Lung (tissue), 12 donors: Measurements from ENCODE around the gene USP53. TPM values are rescaled to one million over a fixed set of nuclear protein-coding genes. Genes with fewer than 3 reads are reported as not detected.

Experiments used
- ATAC-seq: fragments of 200-7000 bp; cut with Tn5 transposase; one replicate; pipeline ENCODE4 v1.9.1; 2020; ENCODE audit warnings: moderate number of reproducible peaks; ENCODE audit not compliant: insufficient read depth, low FRiP score
- DNase-seq, 3 donors: peaks; one replicate each; pipeline ENCODE4 v3.0.0-alpha.2; 2013 to 2017
- H3K27ac ChIP-seq, 2 donors: one replicate each; pipeline ENCODE4 v1.5.1; 2013; ENCODE audit warnings: mild to moderate bottlenecking in 2 of 2, moderate library complexity in 2 of 2, control low read depth in 1 of 2, inconsistent platforms in 1 of 2, low read depth in 1 of 2, low read length in 1 of 2
- H3K27me3 ChIP-seq, 3 donors: one replicate each; pipeline ENCODE4 v1.5.1; 2013; ENCODE audit warnings: low read length in 2 of 3; ENCODE audit not compliant: control insufficient read depth in 3 of 3, insufficient read depth in 3 of 3
- H3K36me3 ChIP-seq, 4 donors: one replicate each; pipeline ENCODE4 v1.5.1; 2013; ENCODE audit warnings: low read length in 4 of 4, mild to moderate bottlenecking in 1 of 4, moderate library complexity in 1 of 4; ENCODE audit not compliant: control insufficient read depth in 4 of 4, insufficient read depth in 4 of 4
- H3K4me1 ChIP-seq, 5 donors: one replicate each; pipeline ENCODE4 v1.5.1; 2013; ENCODE audit warnings: low read length in 5 of 5, mild to moderate bottlenecking in 2 of 5, moderate library complexity in 1 of 5; ENCODE audit not compliant: control insufficient read depth in 5 of 5, insufficient read depth in 5 of 5
- H3K4me3 ChIP-seq: one replicate; pipeline ENCODE4 v1.5.1; 2013; ENCODE audit warnings: mild to moderate bottlenecking, control low read depth, moderate library complexity
- H3K9ac ChIP-seq, 2 donors: one replicate each; pipeline ENCODE4 v1.5.1; 2013; ENCODE audit warnings: low read length in 2 of 2, control low read depth in 1 of 2; ENCODE audit not compliant: insufficient read depth in 1 of 2
- H3K9me3 ChIP-seq, 4 donors: one replicate each; pipeline ENCODE4 v1.5.1; 2013; ENCODE audit warnings: low read length in 3 of 4, mild to moderate bottlenecking in 1 of 4, moderate library complexity in 1 of 4; ENCODE audit not compliant: control insufficient read depth in 4 of 4, insufficient read depth in 3 of 4
- CTCF ChIP-seq: IDR thresholded peaks from 2 replicates; pipeline ENCODE4 v1.5.1; 2012; ENCODE audit warnings: mild to moderate bottlenecking; ENCODE audit errors: control extremely low read depth, extremely low read depth
- WGBS, 2 donors: extraction: QIAGEN DNeasy Blood & Tissue Kit; methylation state at CpG; one replicate each; pipeline ENCODE4 v1.1.7; 2013; 5-methylcytosine and 5-hydroxymethylcytosine counted together
- polyA plus RNA-seq, 2 donors: library from polyadenylated mRNA; stranded (reverse); fragments of 200-250 nt; gene quantifications; one replicate each; pipeline ENCODE4 v1.2.1, GENCODE V29; 2013
- total RNA-seq, 2 donors: library from RNA; depleted of rRNA in 1 of 2; stranded (reverse); fragments of >200 nt in 1 of 2; gene quantifications; one replicate each; pipeline ENCODE4 v1.2.1, GENCODE V29; 2014 to 2021
- donor health status: control.
- donor health status: control.
- donor health status: Bipolar disorder and iron deficiency.
- donor health status: healthy.
- donor health status: DM: yes; HTN: yes; CAD: no.

Gene USP53
- total and polyA plus RNA-seq, 4 donors, result 13.0 to 54.6 (median 26.3) TPM

DNA sequence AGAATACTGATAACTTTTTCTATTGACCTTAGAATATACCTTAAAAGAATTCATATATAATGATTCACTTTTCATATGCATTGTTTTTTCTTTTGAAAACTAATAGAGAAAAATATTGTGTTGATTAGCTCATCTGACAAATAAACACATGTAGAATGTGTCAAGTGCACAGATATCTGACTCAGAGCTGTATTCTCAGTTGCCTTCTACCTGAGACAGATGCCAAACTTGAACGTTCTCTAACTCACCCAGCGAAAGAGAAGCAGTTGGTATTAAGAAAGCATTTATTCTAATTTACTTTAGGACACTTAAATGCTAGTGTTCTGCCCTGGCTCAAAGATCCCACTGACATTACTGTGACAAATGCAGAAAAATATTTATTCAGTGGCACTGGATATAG lies 28.1 kb downstream of the USP53 start:
- TF ChIP-seq CTCF, result no peak
- H3K27ac ChIP-seq, result no peak overlapping the region
- DNase-seq (no peak), ATAC-seq (no peak)
- peaks cover 0 to 9% (median 5%) of the 10 kb centered on the region in 4 donors for H3K36me3 ChIP-seq
- 92 to 93% methylated on average over 2 of the region's 2 CpGs for WGBS, 2 donors
- peaks cover 0 to 12% (median 5%) of the 10 kb centered on the region in 5 donors for H3K4me1 ChIP-seq
- H3K9me3 ChIP-seq, result no peaks in the 10 kb centered on the region
- H3K27me3 ChIP-seq, result no peaks in the 10 kb centered on the region
- no peak overlapping the region for H3K9ac ChIP-seq
- H3K4me3 ChIP-seq, result no peak overlapping the region

DNA sequence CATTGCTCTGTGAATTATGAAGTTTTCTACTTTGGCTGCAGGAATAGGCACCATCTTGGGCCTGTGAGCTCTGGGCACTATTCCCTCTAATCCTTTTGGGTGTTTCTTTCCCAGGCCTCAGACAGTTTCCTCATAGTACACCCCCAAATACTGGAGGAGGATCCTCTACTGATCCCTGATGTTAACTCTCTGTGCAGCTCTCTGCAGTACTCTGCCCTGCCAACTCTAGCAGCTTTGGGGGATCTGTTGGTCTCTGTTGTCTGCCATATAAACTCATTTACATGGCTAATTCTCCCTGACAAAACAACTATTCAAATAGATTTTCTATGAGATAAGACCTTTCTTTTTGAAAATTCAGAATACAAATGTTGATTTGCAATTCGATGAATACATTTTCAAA lies 29.9 kb downstream of the USP53 start:
- H3K27me3 ChIP-seq, result no peaks in the 10 kb centered on the region
- no peak overlapping the region for H3K9ac ChIP-seq
- DNase-seq (no peak), ATAC-seq (no peak)
- H3K36me3 ChIP-seq, result peaks cover 0 to 7% (median 3%) of the 10 kb centered on the region in 4 donors
- no peak for TF ChIP-seq CTCF
- no peaks in the 10 kb centered on the region for H3K9me3 ChIP-seq
- no peak overlapping the region for H3K27ac ChIP-seq
- H3K4me3 ChIP-seq, result no peak overlapping the region
- WGBS, 2 donors, result 94 to 98% methylated on average over 1 of the region's 1 CpG
- peaks cover 0 to 14% (median 7%) of the 10 kb centered on the region in 5 donors for H3K4me1 ChIP-seq

DNA sequence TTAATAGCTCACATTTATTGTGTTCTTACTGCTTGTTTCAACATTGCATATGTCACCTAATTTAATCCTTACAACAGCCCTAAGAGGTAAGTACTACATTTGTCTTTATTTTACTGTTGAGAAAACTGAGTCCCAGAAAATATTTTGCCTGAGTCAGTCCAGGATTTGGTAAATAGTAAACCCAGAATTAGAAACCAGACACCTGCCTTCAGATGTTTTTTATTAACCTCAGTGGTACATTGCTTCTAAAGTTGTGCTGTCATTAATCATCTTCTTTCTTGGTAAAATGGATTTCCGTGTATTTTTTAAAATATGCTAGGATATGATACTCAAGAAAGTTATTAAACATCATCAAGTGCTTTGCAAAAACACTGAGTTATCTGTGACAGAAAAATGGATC lies 31.4 kb downstream of the USP53 start:
- no peak for ATAC-seq
- Histone ChIP-seq H3K27me3 (no peaks in the 10 kb centered on the region), H3K4me3 (no peak overlapping the region), H3K9ac (no peak overlapping the region), H3K27ac (no peak overlapping the region), H3K4me1 (peaks cover 0 to 14% (median 7%) of the 10 kb centered on the region in 5 donors), H3K36me3 (peaks cover 0 to 9% (median 3%) of the 10 kb centered on the region in 4 donors), H3K9me3 (no peaks in the 10 kb centered on the region)
- no peak for TF ChIP-seq CTCF
- WGBS, 2 donors, result 39 to 44% methylated on average over 1 of the region's 1 CpG
- DNase-seq, result no peak

GRCh38 chr4:119244344-119244743 lies 31.8 kb downstream of the USP53 start:
- TF ChIP-seq CTCF, result no peak
- Histone ChIP-seq H3K4me3 (no peak overlapping the region), H3K4me1 (peaks cover 0 to 14% (median 7%) of the 10 kb centered on the region in 5 donors), H3K9ac (no peak overlapping the region), H3K27me3 (no peaks in the 10 kb centered on the region), H3K27ac (no peak overlapping the region), H3K9me3 (no peaks in the 10 kb centered on the region), H3K36me3 (peaks cover 0 to 12% (median 4%) of the 10 kb centered on the region in 4 donors)
- DNase-seq, result peak in 1 of 3 donors; percentile 45
- WGBS, 2 donors, result 58 to 61% methylated on average over 3 of the region's 3 CpGs
- ATAC-seq, result no peak
